HG02678 (cell line): Measurements from ENCODE around the gene TOP1.

Experiments
- ATAC-seq: cut with Tn5 transposase; IDR thresholded peaks from one replicate; pipeline ENCODE4 v1.9.1; 2021; ENCODE audit warnings: mild to moderate bottlenecking, moderate library complexity; ENCODE audit not compliant: unreplicated experiment

TOP1 gene

DNA sequence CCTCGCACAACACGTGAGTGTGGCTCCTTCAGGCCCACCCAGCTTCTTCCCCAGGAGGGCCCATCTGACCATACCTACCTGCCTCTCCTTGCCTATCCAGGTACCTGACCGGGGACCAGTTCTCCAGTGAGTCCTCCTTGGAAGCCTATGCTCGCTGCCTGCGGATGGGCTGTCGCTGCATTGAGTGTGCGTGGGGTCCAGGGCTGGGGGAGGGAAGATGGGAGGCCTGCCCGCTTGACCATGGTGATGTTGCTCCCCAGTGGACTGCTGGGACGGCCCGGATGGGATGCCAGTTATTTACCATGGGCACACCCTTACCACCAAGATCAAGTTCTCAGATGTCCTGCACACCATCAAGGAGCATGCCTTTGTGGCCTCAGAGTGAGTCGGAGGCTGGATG lies 135.2 kb downstream of the TOP1 start:
- ATAC-seq: no peak

DNA sequence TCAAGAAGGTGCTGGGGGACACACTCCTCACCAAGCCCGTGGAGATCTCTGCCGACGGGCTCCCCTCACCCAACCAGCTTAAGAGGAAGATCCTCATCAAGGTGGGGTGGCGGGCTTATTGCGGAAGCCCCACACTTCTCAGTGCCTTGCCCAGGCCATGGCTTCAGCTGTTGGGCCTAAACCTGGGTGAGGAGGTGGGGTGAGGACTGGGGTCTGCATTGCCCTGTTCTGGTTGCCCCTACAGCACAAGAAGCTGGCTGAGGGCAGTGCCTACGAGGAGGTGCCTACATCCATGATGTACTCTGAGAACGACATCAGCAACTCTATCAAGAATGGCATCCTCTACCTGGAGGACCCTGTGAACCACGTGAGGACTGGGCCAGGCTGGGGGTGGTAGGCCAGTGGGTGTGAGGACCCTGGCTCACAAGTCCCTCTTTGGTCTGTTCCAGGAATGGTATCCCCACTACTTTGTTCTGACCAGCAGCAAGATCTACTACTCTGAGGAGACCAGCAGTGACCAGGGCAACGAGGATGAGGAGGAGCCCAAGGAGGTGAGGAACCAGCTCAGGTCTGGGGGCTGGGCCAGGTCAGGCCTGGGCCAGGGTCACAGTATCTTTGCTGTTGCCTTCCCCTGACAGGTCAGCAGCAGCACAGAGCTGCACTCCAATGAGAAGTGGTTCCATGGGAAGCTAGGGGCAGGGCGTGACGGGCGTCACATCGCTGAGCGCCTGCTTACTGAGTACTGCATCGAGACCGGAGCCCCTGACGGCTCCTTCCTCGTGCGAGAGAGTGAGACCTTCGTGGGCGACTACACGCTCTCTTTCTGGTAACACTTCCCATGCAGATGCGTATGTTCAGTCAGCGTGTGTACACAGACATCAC lies 136.6 kb downstream of the TOP1 start:
- no peak for ATAC-seq

- no peak for ATAC-seq
Measured at GRCh38 chr20:41166201-41167117, 137.8 kb downstream of the TOP1 start.

DNA sequence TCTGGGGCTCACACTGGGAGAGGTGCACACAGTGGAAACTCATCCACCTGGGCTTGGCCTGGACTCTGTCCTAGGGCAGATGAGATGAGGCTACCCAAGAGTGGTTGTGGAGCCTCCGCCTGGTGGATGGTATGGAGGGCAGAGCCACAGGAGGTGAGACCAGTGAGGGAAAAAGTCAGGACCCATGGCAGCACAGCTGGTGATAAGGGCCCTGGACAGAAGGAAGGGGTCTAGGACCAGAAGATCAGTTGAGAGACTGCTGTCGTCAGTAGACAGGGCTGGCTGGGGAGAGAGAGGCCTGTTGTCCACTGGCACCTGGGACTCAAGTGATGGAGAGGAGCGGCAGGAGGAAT lies 138.5 kb downstream of the TOP1 start:
- ATAC-seq: no peak

GRCh38 chr20:41167481-41168253 lies 139.0 kb downstream of the TOP1 start:
- ATAC-seq: peak; percentile 79

GRCh38 chr20:41168281-41169161 lies 139.9 kb downstream of the TOP1 start:
- no peak for ATAC-seq

GRCh38 chr20:41169162-41169690 lies 140.6 kb downstream of the TOP1 start:
- no peak for ATAC-seq

DNA sequence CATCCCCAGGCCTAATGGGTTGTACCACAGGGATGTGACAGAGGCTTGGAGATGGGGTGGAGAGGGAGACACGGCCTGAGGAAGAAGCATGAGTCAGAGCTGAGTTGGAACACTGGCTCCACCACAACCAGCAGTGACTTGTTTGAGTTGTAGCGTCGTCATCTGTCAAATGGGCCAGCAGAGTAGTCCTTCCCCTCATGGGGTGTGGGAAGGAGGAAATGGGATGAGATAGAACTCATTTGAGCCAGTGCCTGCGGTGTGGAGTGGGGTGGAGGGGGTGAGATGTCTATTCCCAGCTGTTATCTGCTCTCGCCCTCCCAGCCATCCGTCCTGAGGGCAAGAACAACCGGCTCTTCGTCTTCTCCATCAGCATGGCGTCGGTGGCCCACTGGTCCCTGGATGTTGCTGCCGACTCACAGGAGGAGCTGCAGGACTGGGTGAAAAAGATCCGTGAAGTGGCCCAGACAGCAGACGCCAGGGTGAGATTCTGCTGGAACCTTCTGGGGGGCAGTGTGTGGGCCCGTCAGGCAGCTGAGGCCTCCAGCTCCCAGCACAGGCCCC lies 141.2 kb downstream of the TOP1 start:
- ATAC-seq: no peak

- no peak for ATAC-seq
Measured at GRCh38 chr20:41170386-41171105, 141.9 kb downstream of the TOP1 start.

DNA sequence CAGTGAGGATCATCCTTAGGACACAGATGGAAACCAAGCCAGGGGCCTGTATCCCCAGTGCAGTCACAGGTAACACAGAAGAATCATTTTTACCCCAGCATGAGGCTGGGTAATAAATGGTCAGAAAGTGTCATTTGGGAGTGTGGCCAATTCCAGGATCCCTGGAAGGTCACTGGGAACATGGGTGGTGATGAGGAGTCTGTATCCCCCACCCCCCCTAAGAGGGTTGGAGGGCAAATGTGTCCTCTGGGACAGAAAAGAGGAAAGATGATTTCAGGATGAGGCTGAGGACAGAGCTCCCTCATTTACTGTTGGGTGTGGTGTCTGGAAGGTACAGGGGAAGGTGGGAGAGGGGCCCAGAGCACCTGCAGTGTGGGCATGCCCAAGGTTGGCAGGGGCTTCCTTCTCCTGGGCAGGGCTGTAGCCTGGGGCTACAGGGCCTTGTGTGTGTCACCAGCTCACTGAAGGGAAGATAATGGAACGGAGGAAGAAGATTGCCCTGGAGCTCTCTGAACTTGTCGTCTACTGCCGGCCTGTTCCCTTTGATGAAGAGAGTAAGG lies 143.2 kb downstream of the TOP1 start:
- no peak for ATAC-seq

- ATAC-seq: peak; percentile 11
Measured at GRCh38 chr20:41172296-41173140, 143.9 kb downstream of the TOP1 start.

DNA sequence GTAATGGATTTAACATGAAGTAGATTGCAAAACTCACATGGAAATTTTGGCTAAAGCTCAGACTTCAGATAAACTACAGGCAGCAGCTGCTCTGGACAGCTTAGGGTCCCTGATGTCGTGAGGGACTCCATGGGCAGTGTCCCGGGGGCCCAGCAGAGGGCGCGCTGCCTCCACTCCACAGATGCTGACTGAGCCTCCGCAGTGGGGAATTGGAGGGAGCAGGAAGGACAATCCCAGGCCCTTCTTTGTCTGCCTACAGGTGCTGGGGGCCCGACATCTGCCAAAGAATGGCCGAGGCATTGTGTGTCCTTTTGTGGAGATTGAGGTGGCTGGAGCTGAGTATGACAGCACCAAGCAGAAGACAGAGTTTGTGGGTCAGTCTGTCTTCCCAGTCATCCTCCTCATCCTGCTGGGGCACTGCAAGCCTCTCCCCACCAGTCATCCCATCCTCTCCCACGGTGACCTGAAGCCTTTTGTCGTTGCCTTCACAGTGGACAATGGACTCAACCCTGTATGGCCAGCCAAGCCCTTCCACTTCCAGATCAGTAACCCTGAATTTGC lies 144.6 kb downstream of the TOP1 start:
- peak; percentile 53 for ATAC-seq

DNA sequence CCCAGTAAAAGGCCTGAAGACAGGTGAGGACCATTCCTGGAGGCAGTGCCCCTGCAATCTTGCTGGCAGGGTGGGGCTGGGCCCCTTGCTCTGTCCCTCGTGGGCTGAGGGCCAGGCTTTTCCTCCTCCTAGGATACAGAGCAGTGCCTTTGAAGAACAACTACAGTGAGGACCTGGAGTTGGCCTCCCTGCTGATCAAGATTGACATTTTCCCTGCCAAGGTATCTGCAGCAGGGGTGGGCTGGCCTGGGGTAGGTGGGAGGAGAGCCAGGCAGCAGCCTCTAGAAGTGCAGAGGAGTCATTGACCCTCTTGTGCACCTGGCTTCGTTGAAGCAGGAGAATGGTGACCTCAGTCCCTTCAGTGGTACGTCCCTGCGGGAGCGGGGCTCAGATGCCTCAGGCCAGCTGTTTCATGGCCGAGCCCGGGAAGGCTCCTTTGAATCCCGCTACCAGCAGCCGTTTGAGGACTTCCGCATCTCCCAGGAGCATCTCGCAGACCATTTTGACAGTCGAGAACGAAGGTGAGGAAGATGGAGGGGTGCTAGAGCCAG lies 145.2 kb downstream of the TOP1 start:
- ATAC-seq: no peak
